ENCODE data around the gene LEKR1.

Gene LEKR1

GRCh38 chr3:156987946-156988345 lies 161.8 kb downstream of the LEKR1 start:
- TF ChIP-seq EZH2phosphoT487 (IDR thresholded peaks at IDR 0.05; ENCODE audit: low read depth): no peak
- TF ChIP-seq, protein P1, sequence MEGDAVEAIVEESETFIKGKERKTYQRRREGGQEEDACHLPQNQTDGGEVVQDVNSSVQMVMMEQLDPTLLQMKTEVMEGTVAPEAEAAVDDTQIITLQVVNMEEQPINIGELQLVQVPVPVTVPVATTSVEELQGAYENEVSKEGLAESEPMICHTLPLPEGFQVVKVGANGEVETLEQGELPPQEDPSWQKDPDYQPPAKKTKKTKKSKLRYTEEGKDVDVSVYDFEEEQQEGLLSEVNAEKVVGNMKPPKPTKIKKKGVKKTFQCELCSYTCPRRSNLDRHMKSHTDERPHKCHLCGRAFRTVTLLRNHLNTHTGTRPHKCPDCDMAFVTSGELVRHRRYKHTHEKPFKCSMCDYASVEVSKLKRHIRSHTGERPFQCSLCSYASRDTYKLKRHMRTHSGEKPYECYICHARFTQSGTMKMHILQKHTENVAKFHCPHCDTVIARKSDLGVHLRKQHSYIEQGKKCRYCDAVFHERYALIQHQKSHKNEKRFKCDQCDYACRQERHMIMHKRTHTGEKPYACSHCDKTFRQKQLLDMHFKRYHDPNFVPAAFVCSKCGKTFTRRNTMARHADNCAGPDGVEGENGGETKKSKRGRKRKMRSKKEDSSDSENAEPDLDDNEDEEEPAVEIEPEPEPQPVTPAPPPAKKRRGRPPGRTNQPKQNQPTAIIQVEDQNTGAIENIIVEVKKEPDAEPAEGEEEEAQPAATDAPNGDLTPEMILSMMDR (IDR thresholded peaks at IDR 0.05; ENCODE audit: low read depth, low read length): no peak
- Histone ChIP-seq H3K4me3 (ENCODE audit: low read length) (no peak overlapping the region), H3K4me2 (ENCODE audit: low read length) (no peak overlapping the region), H3K79me2 (ENCODE audit: low read length) (no peaks in the 10 kb centered on the region), H2AFZ (ENCODE audit: low read depth, low read length) (no peak overlapping the region), H3K9ac (ENCODE audit: low read length) (no peak overlapping the region), H3K27me3 (ENCODE audit: low read depth, low read length) (no peaks in the 10 kb centered on the region), H4K20me1 (ENCODE audit: insufficient read depth, low read length) (no peaks in the 10 kb centered on the region), H3K36me3 (replicated peaks; ENCODE audit: low read depth, low read length) (no peaks in the 10 kb centered on the region), H3K4me1 (ENCODE audit: low read length) (peaks cover 20% of the 10 kb centered on the region), H3K9me3 (ENCODE audit: insufficient read depth, low read length) (no peaks in the 10 kb centered on the region; the same call in 1 of the 2 replicates), H3K27ac (ENCODE audit: low read length) (no peak overlapping the region)

GRCh38 chr3:156997351-156997750 lies 171.2 kb downstream of the LEKR1 start:
- H2AFZ ChIP-seq (ENCODE audit: low read depth, low read length): no peak overlapping the region
- no peaks in the 10 kb centered on the region for H3K27me3 ChIP-seq (ENCODE audit: low read depth, low read length)
- no peak overlapping the region for H3K27ac ChIP-seq (ENCODE audit: low read length)
- no peak overlapping the region for H3K4me2 ChIP-seq (ENCODE audit: low read length)
- 0 out of 2 replicates have a peak, but pooled peaks cover 3% of the 10 kb centered on the region for H3K9me3 ChIP-seq (ENCODE audit: insufficient read depth, low read length)
- H3K36me3 ChIP-seq (replicated peaks; ENCODE audit: low read depth, low read length): no peaks in the 10 kb centered on the region
- H3K79me2 ChIP-seq (ENCODE audit: low read length): no peaks in the 10 kb centered on the region
- no peak overlapping the region for H3K9ac ChIP-seq (ENCODE audit: low read length)
- H3K4me3 ChIP-seq (ENCODE audit: low read length): no peak overlapping the region
- TF ChIP-seq, protein P1 (IDR thresholded peaks at IDR 0.05; ENCODE audit: low read depth, low read length): no peak
- no peak for TF ChIP-seq EZH2phosphoT487 (IDR thresholded peaks at IDR 0.05; ENCODE audit: low read depth)
- no peaks in the 10 kb centered on the region for H4K20me1 ChIP-seq (ENCODE audit: insufficient read depth, low read length)
- no peaks in the 10 kb centered on the region for H3K4me1 ChIP-seq (ENCODE audit: low read length)

DNA sequence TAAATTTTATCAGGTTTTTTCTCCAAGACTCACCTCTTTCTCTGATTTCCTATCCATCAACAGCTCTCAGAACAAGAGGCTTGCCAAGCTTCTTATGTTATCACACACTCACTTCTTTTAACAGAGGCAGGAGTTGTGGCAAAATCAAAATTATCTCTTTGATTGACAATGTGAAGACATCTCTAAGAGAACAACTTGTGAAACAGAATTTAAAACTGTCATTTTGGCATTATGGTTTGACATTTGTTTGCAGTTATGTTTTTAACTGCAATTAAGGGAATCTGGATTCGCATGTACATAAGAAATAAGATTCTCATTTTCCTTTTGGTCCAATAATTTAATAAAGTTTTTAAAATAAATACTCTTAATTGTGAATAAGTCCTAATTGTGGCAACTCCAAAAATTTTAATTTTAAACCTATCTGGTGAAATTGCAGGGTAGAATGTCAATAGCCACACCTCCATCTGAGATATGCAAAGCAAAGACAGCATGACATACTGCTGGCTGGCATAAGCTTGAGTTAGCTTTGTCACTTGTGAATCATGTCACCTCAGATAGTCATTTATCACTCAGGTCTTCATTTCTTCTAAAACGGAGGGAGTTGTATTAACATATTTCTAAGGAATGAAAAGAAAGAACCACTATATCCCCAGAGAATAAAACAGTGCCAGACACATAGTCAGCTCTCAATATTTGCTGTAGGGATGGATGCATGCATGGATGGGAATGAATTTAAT lies 175.2 kb downstream of the LEKR1 start:
- Histone ChIP-seq H4K20me1 (ENCODE audit: insufficient read depth, low read length) (no peaks in the 10 kb centered on the region), H3K27me3 (ENCODE audit: low read depth, low read length) (no peaks in the 10 kb centered on the region), H3K4me3 (ENCODE audit: low read length) (no peak overlapping the region), H3K79me2 (ENCODE audit: low read length) (no peaks in the 10 kb centered on the region), H3K27ac (ENCODE audit: low read length) (no peak overlapping the region), H3K36me3 (replicated peaks; ENCODE audit: low read depth, low read length) (no peaks in the 10 kb centered on the region), H2AFZ (ENCODE audit: low read depth, low read length) (no peak overlapping the region), H3K9ac (ENCODE audit: low read length) (no peak overlapping the region), H3K4me1 (ENCODE audit: low read length) (no peaks in the 10 kb centered on the region), H3K4me2 (ENCODE audit: low read length) (no peak overlapping the region), H3K9me3 (ENCODE audit: insufficient read depth, low read length) (0 out of 2 replicates have a peak, but pooled peaks cover 3% of the 10 kb centered on the region)
- no peak for TF ChIP-seq EZH2phosphoT487 (IDR thresholded peaks at IDR 0.05; ENCODE audit: low read depth)
- TF ChIP-seq, protein P1 (IDR thresholded peaks at IDR 0.05; ENCODE audit: low read depth, low read length): no peak

DNA sequence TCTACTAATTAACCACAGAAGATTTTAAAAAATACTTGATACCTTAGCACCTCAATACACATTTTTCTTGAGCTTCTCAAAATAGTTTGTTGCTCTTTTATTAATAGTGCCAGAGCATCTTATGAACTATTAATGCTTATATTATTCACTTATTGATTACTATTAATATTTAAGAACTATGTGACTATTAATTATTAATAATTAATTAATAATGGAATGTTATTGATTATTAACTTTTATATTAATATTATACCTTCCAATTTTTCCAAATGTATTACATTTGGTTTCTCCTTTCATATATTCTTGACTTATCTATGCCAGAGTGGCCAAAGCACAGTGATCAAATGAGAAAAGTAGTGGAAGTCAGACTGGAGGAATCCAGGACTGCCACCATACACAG lies 195.5 kb downstream of the LEKR1 start:
- no peaks in the 10 kb centered on the region for H3K9me3 ChIP-seq (ENCODE audit: insufficient read depth, low read length)
- no peaks in the 10 kb centered on the region for H3K27me3 ChIP-seq (ENCODE audit: low read depth, low read length)
- no peaks in the 10 kb centered on the region for H4K20me1 ChIP-seq (ENCODE audit: insufficient read depth, low read length)
- no peak overlapping the region for H3K9ac ChIP-seq (ENCODE audit: low read length)
- H3K4me2 ChIP-seq (ENCODE audit: low read length): no peak overlapping the region
- H2AFZ ChIP-seq (ENCODE audit: low read depth, low read length): no peak overlapping the region
- TF ChIP-seq, protein P1 (IDR thresholded peaks at IDR 0.05; ENCODE audit: low read depth, low read length): no peak
- TF ChIP-seq EZH2phosphoT487 (IDR thresholded peaks at IDR 0.05; ENCODE audit: low read depth): no peak
- no peaks in the 10 kb centered on the region for H3K36me3 ChIP-seq (replicated peaks; ENCODE audit: low read depth, low read length)
- no peaks in the 10 kb centered on the region for H3K79me2 ChIP-seq (ENCODE audit: low read length)
- H3K27ac ChIP-seq (ENCODE audit: low read length): no peak overlapping the region
- H3K4me1 ChIP-seq (ENCODE audit: low read length): no peaks in the 10 kb centered on the region
- H3K4me3 ChIP-seq (ENCODE audit: low read length): no peak overlapping the region

All from OCI-LY3 (cell line).